IPS DF 19.7 (cell line): ENCODE data around the gene PCNX3.

Experiments used
- DNase-seq: peaks from one replicate; pipeline ENCODE4 v3.0.0-alpha.2; 2013; ENCODE audit warnings: low read depth, low spot score

PCNX3 gene

GRCh38 chr11:65598258-65598699, 17.3 kb upstream of the PCNX3 start:
- no peak for DNase-seq

DNA sequence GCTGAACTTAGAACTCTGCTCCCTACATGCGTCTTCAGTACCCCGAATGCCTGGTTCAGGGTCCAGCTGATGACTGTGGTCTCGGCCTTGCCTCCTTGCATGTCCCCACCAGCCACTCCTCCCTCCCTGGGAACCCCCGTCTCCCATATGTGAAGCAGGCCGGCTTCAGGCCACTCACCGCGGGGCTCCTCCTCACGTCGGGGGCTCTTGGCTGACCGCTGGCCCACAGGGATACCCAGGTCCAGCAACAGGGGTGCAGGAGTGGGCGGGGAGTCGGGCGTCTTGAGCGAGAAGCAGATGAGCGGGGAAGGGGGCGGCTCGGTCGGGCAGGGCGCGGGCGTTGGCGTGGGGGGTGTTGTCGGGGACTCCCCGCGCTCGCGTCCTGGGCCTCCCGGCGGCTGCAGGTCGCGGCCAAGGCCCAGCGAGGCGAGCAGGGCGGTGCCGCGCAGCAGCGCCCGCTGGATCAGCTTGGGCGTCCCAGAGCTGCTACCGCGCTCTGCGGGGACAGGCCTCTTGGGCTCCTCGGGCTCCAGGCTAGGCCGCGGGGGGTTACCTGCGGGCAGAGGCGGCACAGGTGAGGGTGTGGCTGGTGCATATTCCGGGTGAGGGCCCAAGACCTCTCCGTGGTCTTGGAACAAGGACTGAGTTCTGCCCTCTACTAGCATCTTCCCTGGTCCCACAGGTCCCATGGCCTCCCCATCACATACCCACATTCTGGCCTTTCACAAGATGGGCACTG, 16.2 kb upstream of the PCNX3 start:
- no peak for DNase-seq

- DNase-seq: no peak
These were observed 15.7 kb upstream of the PCNX3 start for GRCh38 chr11:65599955-65600246.

DNA sequence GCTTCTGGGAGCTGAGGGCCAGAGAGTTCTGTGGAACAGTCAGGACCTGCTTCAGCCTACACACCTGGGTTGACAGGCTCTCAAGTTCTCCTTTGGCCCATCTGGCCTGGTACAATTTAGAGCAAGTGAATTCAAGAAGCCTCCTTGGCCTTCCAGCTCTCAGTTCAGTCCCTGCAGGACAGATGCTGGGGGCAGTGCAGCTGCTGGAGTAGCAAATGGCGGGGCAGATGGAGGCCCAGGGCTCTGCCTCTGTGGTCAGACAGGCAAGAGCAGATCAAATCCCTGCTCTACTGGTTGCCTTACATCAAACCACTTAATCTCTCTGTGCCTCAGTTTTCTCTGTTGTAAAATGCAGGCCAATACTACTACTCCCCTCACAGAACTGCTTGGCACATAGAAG, 11.3 kb upstream of the PCNX3 start:
- DNase-seq: no peak

- DNase-seq: peak; percentile 92
These were observed 8.5 kb upstream of the PCNX3 start for GRCh38 chr11:65606876-65607613.

DNA sequence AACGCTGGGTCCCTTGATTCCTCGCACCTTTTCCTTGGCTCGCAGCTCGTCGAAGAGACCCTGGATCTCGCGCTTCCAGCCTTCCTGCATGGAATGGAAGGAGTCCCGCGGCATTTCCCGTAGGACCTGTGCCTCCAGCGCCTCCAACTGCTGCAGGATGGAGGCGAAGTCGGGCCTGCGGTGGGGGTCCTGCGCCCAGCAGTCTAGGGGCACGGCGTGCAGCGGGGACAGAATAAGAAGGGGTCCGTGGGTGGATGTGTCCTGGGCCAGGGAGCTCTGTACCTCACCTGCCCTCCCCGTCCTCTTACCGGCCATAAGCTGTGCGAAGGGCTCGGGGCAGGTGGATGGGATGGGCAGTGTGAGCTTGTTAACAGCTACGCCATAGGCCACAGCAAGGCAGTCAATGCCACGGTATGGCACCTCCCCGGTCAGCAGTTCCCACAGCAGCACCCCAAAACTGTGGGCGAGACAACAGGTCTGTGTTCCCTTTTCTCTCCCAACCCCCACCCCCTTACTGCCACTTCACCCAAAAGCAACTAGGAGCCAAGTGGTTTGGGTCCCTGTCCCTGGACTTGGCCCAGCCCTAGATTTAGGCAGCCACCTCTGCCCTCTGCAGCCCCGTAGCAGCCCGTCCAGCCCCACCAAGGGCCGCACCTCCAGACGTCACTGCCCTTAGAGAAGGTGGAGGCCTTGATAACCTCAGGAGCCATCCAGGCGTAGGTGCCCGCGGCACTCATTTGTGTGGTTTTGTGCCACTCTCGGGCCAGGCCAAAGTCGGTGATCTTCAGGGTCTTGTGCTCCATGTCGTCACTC, 7.8 kb upstream of the PCNX3 start:
- no peak for DNase-seq

DNA sequence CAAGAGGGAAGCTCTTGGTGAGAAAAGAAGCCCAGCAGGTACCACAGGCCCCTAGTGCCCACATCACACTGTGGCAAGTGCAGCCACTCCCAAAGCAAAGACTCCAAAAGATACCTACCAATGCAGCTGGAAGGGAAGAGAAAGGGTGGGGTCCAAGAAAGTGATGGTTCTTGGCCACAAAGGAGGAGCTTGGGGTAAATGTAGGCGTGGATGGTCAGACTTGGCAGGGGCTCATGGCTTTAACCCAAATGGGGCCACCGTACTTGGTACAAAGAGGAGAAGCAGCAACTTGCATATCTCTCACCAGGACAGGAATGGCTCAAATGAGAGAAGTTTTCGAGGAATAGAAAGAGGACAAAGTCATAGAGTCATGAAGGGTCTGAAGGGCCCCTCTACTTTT, 6.3 kb upstream of the PCNX3 start:
- DNase-seq: no peak

DNA sequence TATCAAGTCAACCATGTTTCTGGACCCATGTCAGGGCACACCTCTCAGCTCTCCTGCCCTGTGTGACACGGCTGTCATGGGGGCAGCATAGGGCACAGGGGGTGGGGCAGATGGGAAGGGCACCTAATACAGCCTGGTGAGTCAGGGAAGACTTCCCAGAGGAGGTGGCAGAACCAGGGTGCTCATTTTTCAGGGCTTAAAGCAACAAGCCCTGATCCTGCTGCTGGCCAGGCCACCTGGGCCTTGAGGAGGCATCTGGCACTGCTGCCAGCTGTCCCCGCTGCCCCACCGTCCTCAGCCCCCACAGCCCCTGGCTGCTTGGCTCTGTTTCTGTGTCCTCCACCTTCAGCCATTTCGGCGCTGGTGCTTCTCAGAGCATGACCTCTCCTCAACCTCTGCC, 5.9 kb upstream of the PCNX3 start:
- DNase-seq: no peak

- DNase-seq: no peak
These were observed 5.2 kb upstream of the PCNX3 start for GRCh38 chr11:65610404-65610803.

GRCh38 chr11:65611028-65611757, 4.4 kb upstream of the PCNX3 start:
- DNase-seq: no peak

GRCh38 chr11:65611758-65612603, 3.6 kb upstream of the PCNX3 start:
- no peak for DNase-seq

DNA sequence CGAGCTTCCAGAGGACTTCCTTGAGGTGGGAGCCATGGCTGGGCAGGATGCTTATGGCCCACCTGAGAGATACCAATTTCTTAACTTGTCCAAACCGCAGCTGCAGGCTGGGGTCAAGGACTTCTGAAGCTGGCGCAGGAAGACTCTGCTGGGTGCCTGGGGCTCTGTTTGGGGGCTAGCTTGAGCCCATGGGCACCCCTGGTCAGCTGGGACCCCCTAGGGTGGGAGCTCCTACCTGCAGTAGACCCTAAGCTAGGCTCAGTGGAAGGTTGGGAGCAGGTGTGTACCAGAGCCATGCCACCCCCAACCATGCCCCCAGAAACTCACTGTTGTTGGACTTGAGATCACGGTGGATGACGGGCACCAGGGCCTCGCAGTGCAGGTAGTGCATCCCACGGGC, 2.9 kb upstream of the PCNX3 start:
- DNase-seq: no peak

GRCh38 chr11:65613091-65613928, 2.3 kb upstream of the PCNX3 start:
- no peak for DNase-seq

- DNase-seq: no peak
These were observed 486 bp downstream of the PCNX3 start for GRCh38 chr11:65615950-65616574.

- no peak for DNase-seq
These were observed 1.0 kb downstream of the PCNX3 start for GRCh38 chr11:65616575-65617001.

DNA sequence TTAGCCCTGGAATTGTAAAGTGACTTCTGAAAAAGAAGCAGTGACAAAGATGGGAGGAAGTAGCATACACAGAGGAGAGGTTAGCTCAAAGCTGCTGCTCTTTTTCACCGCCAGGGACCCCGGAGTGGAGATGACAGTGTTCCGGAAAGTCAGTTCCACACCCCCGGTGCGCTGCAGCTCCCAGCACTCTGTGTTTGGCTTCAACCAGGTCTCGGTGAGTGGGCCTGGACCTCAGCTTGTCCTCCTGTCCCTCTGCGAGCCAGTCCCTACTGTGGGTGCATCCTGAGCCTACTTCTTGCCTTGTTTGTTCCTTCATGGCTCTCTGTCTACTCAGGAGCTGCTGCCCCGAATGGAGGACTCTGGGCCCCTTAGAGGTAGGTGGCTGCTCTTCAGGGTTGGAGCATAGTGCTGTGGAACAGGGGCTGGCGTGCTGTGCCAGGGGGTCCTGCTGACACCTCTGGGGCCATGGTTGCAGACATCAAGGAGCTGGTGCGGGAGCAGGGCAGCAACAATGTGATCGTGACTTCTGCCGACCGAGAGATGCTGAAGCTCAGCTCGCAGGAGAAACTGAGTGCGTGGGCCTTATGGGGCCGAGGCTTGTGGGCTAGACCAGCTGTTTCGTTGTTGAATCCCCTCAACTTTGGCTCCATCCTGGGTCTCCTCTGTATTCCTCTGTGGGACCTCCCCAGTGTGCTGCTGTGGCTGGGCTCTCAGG, 1.7 kb downstream of the PCNX3 start:
- DNase-seq: no peak

DNA sequence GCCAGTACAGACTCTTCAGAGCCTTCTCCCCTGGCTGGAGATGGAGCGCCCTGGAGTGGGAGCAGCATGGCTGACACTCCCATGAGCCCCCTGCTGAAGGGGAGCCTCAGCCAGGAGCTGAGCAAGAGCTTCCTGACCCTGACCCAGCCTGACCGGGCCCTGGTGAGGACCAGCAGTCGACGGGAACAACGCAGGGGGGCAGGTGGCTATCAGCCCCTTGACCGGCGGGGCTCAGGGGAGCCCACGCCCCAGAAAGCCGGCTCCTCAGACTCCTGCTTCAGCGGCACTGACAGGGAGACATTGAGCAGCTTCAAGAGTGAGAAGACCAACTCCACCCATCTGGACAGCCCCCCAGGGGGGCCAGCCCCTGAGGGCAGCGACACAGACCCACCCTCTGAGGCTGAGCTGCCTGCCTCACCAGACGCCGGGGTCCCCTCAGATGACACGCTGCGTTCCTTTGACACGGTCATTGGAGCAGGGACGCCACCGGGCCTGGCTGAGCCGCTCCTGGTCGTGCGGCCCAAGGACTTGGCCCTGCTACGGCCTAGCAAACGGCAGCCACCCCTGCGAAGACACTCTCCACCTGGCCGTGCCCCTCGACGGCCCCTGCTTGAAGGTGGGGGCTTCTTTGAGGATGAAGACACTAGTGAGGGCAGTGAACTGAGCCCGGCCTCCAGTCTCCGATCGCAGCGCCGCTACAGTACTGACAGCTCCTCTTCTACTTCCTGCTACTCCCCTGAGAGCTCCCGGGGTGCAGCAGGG, 2.6 kb downstream of the PCNX3 start:
- DNase-seq: no peak

DNA sequence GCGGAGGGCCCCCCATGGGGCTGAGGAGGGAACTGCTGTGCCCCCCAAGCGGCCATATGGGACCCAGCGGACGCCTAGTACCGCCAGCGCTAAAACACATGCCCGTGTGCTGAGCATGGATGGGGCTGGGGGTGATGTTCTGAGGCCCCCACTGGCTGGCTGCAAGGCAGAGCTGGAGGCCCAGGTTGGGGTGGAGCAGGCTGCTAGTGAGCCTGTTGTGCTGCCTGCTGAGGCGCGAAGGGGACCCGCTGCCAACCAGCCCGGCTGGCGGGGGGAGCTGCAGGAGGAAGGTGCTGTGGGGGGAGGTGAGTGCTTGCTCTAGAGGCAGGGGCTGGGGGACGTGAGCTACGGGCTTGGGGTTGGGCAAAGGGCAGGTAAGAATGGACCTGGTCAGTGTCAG, 3.2 kb downstream of the PCNX3 start:
- DNase-seq: no peak
